ENCODE results near the gene NEFH. TPM values are rescaled to one million over a fixed set of nuclear protein-coding genes. Genes with fewer than 3 reads are reported as not detected.

The NEFH gene
- total RNA-seq, 1 experiment from 2014 or later = 5.7 TPM

DNA sequence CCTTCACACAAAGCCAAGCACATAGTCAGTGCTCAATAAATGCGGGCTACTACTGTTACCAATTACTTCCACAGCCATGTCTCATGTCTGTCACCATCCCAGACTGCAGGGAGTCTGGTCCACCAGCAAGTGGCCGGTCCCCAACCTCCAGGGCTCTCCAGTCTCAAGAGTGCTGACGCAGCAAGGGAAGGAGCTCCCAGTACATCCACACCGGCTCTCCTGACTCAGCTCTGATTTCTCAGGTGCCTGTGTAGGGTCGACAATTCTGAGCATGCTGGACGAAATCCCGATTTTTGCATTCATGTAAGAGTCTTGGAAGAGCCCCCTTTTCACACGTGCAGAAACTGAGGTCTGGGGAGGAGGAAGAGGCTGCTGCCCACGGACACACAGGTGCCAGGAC lies 10.3 kb upstream of the NEFH start:
- no peak overlapping the region for H2AFZ ChIP-seq (ENCODE audit: low read length)
- H3K9me3 Mint-ChIP-seq = no peaks in the 10 kb centered on the region

More for the DNA sequence above, 10.3 kb upstream of the NEFH start:
- Histone ChIP-seq H3K79me2 (ENCODE audit: insufficient read depth, low read length) (no peaks in the 10 kb centered on the region), H3K23me2 (ENCODE audit: insufficient read length, low read depth, low read length, poor library complexity, severe bottlenecking) (peaks cover 6% of the 10 kb centered on the region), H3K18ac (ENCODE audit: insufficient read length, low read depth, low read length) (no peak overlapping the region), H3K27me3 (ENCODE audit: insufficient read depth, low read length) (no peaks in the 10 kb centered on the region; the same call in 1 of the 2 replicates), H2BK20ac (ENCODE audit: low read depth, low read length, poor library complexity, severe bottlenecking) (no peak overlapping the region), H4K5ac (ENCODE audit: insufficient read length, low read depth, low read length) (no peak overlapping the region), H3K14ac (ENCODE audit: insufficient read depth, low read length) (no peak overlapping the region), H4K91ac (ENCODE audit: insufficient read length, low read depth, low read length) (no peak overlapping the region), H3K9me3 (ENCODE audit: control insufficient read depth, low read depth, low read length) (no peaks in the 10 kb centered on the region), H4K8ac (replicated peaks; ENCODE audit: insufficient read length, low read depth, low read length) (no peak overlapping the region), H2BK12ac (ENCODE audit: insufficient read length, low read depth, low read length) (no peak overlapping the region), H2BK15ac (ENCODE audit: low read depth, low read length) (no peak overlapping the region), H3K4me1 (ENCODE audit: insufficient read depth, low read length) (no peaks in the 10 kb centered on the region), H3K56ac (ENCODE audit: insufficient read length, low read depth, low read length) (no peak overlapping the region), H2BK5ac (ENCODE audit: insufficient read length, low read length) (no peak overlapping the region), H3K4ac (ENCODE audit: low read depth, low read length) (no peak overlapping the region), H3K9ac (ENCODE audit: extremely low read depth, insufficient read length, low read length) (no peak overlapping the region), H2BK120ac (ENCODE audit: low read depth, low read length, poor library complexity, severe bottlenecking) (no peak overlapping the region), H3K4me2 (ENCODE audit: insufficient read depth, insufficient read length, low read length) (peak overlapping the region; percentile 70), H3K23ac (ENCODE audit: insufficient read length, low read depth, low read length) (no peak overlapping the region), H4K20me1 (ENCODE audit: control insufficient read depth, insufficient read depth, insufficient read length) (no peaks in the 10 kb centered on the region), H3T11ph (ENCODE audit: low read length) (no peak overlapping the region), H3K27ac (ENCODE audit: insufficient read length, low read depth, low read length) (no peak overlapping the region), H2AK5ac (ENCODE audit: insufficient read length, low read length) (no peak overlapping the region), H3K79me1 (ENCODE audit: insufficient read depth, low read depth, low read length, poor library complexity, severe bottlenecking) (no peaks in the 10 kb centered on the region)
- H3K27ac Mint-ChIP-seq = peak overlapping the region in 1 of 3 experiments; percentile 10; a peak in 1 of 7 replicates
- H3K27me3 Mint-ChIP-seq (ENCODE audit: low read depth) = peaks cover 63% of the 10 kb centered on the region
- peak overlapping the region; percentile 76 to 79 for H3K4me3 Mint-ChIP-seq
- WGBS (ENCODE audit: extremely low coverage, insufficient read length, low lambda C conversion rate) = no CpG with 5 or more reads among the region's 9 CpGs
- peak; percentile 58 for DNase-seq
- peaks cover 9 to 13% of the 10 kb centered on the region in 2 experiments for H3K4me1 Mint-ChIP-seq
- TF ChIP-seq, protein P1, sequence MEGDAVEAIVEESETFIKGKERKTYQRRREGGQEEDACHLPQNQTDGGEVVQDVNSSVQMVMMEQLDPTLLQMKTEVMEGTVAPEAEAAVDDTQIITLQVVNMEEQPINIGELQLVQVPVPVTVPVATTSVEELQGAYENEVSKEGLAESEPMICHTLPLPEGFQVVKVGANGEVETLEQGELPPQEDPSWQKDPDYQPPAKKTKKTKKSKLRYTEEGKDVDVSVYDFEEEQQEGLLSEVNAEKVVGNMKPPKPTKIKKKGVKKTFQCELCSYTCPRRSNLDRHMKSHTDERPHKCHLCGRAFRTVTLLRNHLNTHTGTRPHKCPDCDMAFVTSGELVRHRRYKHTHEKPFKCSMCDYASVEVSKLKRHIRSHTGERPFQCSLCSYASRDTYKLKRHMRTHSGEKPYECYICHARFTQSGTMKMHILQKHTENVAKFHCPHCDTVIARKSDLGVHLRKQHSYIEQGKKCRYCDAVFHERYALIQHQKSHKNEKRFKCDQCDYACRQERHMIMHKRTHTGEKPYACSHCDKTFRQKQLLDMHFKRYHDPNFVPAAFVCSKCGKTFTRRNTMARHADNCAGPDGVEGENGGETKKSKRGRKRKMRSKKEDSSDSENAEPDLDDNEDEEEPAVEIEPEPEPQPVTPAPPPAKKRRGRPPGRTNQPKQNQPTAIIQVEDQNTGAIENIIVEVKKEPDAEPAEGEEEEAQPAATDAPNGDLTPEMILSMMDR (conservative IDR thresholded peaks at IDR 0.05) = no peak
- H3K36me3 Mint-ChIP-seq (ENCODE audit: insufficient read depth in 1 of 3, low read depth in 3 of 3) = no peaks in the 10 kb centered on the region
